IPS-NIHi11 (cell line): ENCODE results near the gene TRMT10C.
"Not testable (repeated sequence)": the region's sequence is repeated elsewhere in the genome, so short reads cannot be mapped to it uniquely, and the experiment has no call there.

Experiments used
- DNase-seq: peaks from one replicate; pipeline ENCODE4 v3.0.0; 2012; ENCODE audit warnings: mixed read lengths, low spot score

TRMT10C gene

GRCh38 chr3:101548527-101549105, 13.1 kb upstream of the TRMT10C start:
- no peak for DNase-seq

- DNase-seq: no peak
These were observed 12.2 kb upstream of the TRMT10C start for GRCh38 chr3:101549473-101549872.

- DNase-seq: not testable (repeated sequence)
These were observed 10.1 kb upstream of the TRMT10C start for GRCh38 chr3:101551359-101552081.

GRCh38 chr3:101553381-101553780, 8.3 kb upstream of the TRMT10C start:
- not testable (repeated sequence) for DNase-seq

GRCh38 chr3:101556064-101556463, 5.6 kb upstream of the TRMT10C start:
- no peak for DNase-seq

- DNase-seq: no peak
These were observed 6.1 kb downstream of the TRMT10C start for GRCh38 chr3:101567528-101568317.

- no peak for DNase-seq
These were observed 9.6 kb downstream of the TRMT10C start for GRCh38 chr3:101571028-101571895.

- DNase-seq: peak; percentile 91
These were observed 12.1 kb downstream of the TRMT10C start, which contains the start of gene PCNP for GRCh38 chr3:101573449-101574387. PCNP (plus strand) TSS chr3:101574180; CDS start chr3:101574216, 36 bp downstream.

GRCh38 chr3:101574388-101575112, 12.9 kb downstream of the TRMT10C start:
- DNase-seq: peak; percentile 28

- DNase-seq: no peak
These were observed 15.6 kb downstream of the TRMT10C start for GRCh38 chr3:101577286-101577685.

GRCh38 chr3:101588616-101589015, 26.9 kb downstream of the TRMT10C start:
- no peak for DNase-seq

- DNase-seq: no peak
These were observed 29.4 kb downstream of the TRMT10C start for GRCh38 chr3:101591071-101591470.

- DNase-seq: no peak
These were observed 41.1 kb downstream of the TRMT10C start for GRCh38 chr3:101602731-101603130.

GRCh38 chr3:101603184-101603583, 41.5 kb downstream of the TRMT10C start:
- no peak for DNase-seq

- not testable (repeated sequence) for DNase-seq
These were observed 43.7 kb downstream of the TRMT10C start for GRCh38 chr3:101605398-101605797.

GRCh38 chr3:101611023-101611422, 49.4 kb downstream of the TRMT10C start:
- no peak for DNase-seq

GRCh38 chr3:101613014-101613413, 51.3 kb downstream of the TRMT10C start:
- not testable (repeated sequence) for DNase-seq

GRCh38 chr3:101615525-101615924, 53.9 kb downstream of the TRMT10C start:
- no peak for DNase-seq
